HEK293 (cell line): ENCODE data around the gene MYLK2.

Experiments used
- CTCF ChIA-PET: fragments of 350-600 bp; formaldehyde crosslinking; extraction: SDS; loops from one replicate; lab custom pipeline; 2021; ENCODE audit warnings: antibody characterized with exemption; lab: Yijun Ruan, JAX
- POLR2A ChIA-PET: fragments of 300-600 bp; formaldehyde crosslinking; extraction: SDS; loops from one replicate; lab custom pipeline; 2020; ENCODE audit warnings: antibody characterized with exemption, inconsistent platforms; lab: Yijun Ruan, JAX
- H3K27ac ChIP-seq: fragments of 200-500 bp; sonication (Bioruptor generic); 2 replicates; pipeline ENCODE4 v1.5.1; 2014; ENCODE audit warnings: low read depth, low read length, control low read depth, inconsistent platforms; ENCODE audit errors: extremely low read depth
- H3K36me3 ChIP-seq, 2 experiments: fragments of 200-500 bp in 1 of 2; sonication (Bioruptor generic) in 1 of 2; 1 replicate in 1 of 2; 2 replicates in 1 of 2; pipeline ENCODE4 v1.5.1; 2014 to 2017; ENCODE audit warnings: inconsistent platforms in 2 of 2, low read length in 2 of 2; ENCODE audit not compliant: control insufficient read depth in 2 of 2, insufficient read depth in 1 of 2
- H3K4me1 ChIP-seq: fragments of 200-500 bp; sonication (Bioruptor generic); 2 replicates; pipeline ENCODE4 v1.5.1; 2014; ENCODE audit warnings: mild to moderate bottlenecking, low read length, inconsistent platforms; ENCODE audit not compliant: control insufficient read depth, insufficient read depth
- H3K4me3 ChIP-seq: 2 replicates; pipeline ENCODE4 v1.5.1; 2011; ENCODE audit warnings: low read depth, mild to moderate bottlenecking, control low read depth, low read length, moderate library complexity
- H3K9me3 ChIP-seq: fragments of 200-500 bp; sonication (Bioruptor generic); 2 replicates; pipeline ENCODE4 v1.5.1; 2014; ENCODE audit warnings: low read depth, low read length, inconsistent platforms; ENCODE audit not compliant: control insufficient read depth, insufficient read depth
- GFI1B ChIP-seq: fragments of 450-650 bp; formaldehyde crosslinking; IDR thresholded peaks from 2 replicates; pipeline ENCODE4 v1.5.1; 2016; ENCODE audit warnings: missing biosample characterization, missing genetic modification characterization
- MZF1 ChIP-seq: fragments of 450-650 bp; formaldehyde crosslinking; IDR thresholded peaks from 2 replicates; pipeline ENCODE4 v1.5.1; 2017; ENCODE audit warnings: missing biosample characterization, missing genetic modification characterization, borderline replicate concordance
- PRDM2 ChIP-seq: fragments of 450-650 bp; formaldehyde crosslinking; IDR thresholded peaks from 2 replicates; pipeline ENCODE4 v1.5.1; 2016; ENCODE audit warnings: missing biosample characterization, missing genetic modification characterization, borderline replicate concordance
- SETDB1 ChIP-seq: IDR thresholded peaks from one replicate; pipeline ENCODE4 v1.6.1; 2017; ENCODE audit warnings: mild to moderate bottlenecking, low read length, moderate library complexity, mixed read lengths; ENCODE audit not compliant: insufficient read length
- SP3 ChIP-seq: fragments of 450-650 bp; formaldehyde crosslinking; IDR thresholded peaks from 2 replicates; pipeline ENCODE4 v1.5.1; 2016; ENCODE audit warnings: missing biosample characterization, missing genetic modification characterization
- TRIM28 ChIP-seq: IDR thresholded peaks from 2 replicates; pipeline ENCODE4 v1.6.1; 2011; ENCODE audit warnings: low read length, control low read depth, borderline replicate concordance
- TSHZ1 ChIP-seq: fragments of 450-650 bp; formaldehyde crosslinking; IDR thresholded peaks from 2 replicates; pipeline ENCODE4 v1.5.1; 2016; ENCODE audit warnings: missing biosample characterization, missing genetic modification characterization, borderline replicate concordance
- ZFP69B ChIP-seq: fragments of 450-650 bp; formaldehyde crosslinking; IDR thresholded peaks from 2 replicates; pipeline ENCODE4 v1.5.1; 2016; ENCODE audit warnings: missing biosample characterization, missing genetic modification characterization
- ZNF140 ChIP-seq: fragments of 450-650 bp; formaldehyde crosslinking; IDR thresholded peaks from 2 replicates; pipeline ENCODE4 v1.5.1; 2016; ENCODE audit warnings: missing biosample characterization, missing genetic modification characterization
- ZNF155 ChIP-seq: fragments of 450-650 bp; formaldehyde crosslinking; IDR thresholded peaks from 2 replicates; pipeline ENCODE4 v1.5.1; 2016; ENCODE audit warnings: missing biosample characterization, missing genetic modification characterization
- ZNF239 ChIP-seq: fragments of 450-650 bp; formaldehyde crosslinking; IDR thresholded peaks from 2 replicates; pipeline ENCODE4 v1.5.1; 2016; ENCODE audit warnings: missing biosample characterization, missing genetic modification characterization
- ZNF341 ChIP-seq: fragments of 450-650 bp; formaldehyde crosslinking; IDR thresholded peaks from 2 replicates; pipeline ENCODE4; 2016; ENCODE audit warnings: low read depth, missing biosample characterization, missing genetic modification characterization
- ZNF404 ChIP-seq: fragments of 450-650 bp; formaldehyde crosslinking; IDR thresholded peaks from 2 replicates; pipeline ENCODE4 v1.5.1; 2017; ENCODE audit warnings: missing biosample characterization, missing genetic modification characterization
- ZNF561 ChIP-seq: fragments of 450-650 bp; IDR thresholded peaks from 2 replicates; pipeline ENCODE4 v1.5.1; 2018; ENCODE audit warnings: missing biosample characterization, missing genetic modification characterization, borderline replicate concordance
- ZNF629 ChIP-seq: fragments of 450-650 bp; formaldehyde crosslinking; IDR thresholded peaks from 2 replicates; pipeline ENCODE4 v1.5.1; 2017; ENCODE audit warnings: missing biosample characterization, missing genetic modification characterization
- ZNF645 ChIP-seq: fragments of 450-650 bp; formaldehyde crosslinking; IDR thresholded peaks from 2 replicates; pipeline ENCODE4; 2016; ENCODE audit warnings: missing biosample characterization, missing genetic modification characterization
- ZSCAN5A ChIP-seq: fragments of 450-650 bp; formaldehyde crosslinking; IDR thresholded peaks from 2 replicates; pipeline ENCODE4 v1.5.1; 2016; ENCODE audit warnings: missing biosample characterization, missing genetic modification characterization

MYLK2 gene

GRCh38 chr20:31831211-31831610 is 12.1 kb downstream of the MYLK2 start (continued):
- TF ChIP-seq PRDM2 (tag by site-specific recombination) (no peak), ZNF645 (tag by site-specific recombination) (no peak)
- TF ChIP-seq, all 188 proteins: peak for 0

- H3K4me3 ChIP-seq: no peak overlapping the region
- TF ChIP-seq ZNF140 (tag by site-specific recombination) (no peak), ZNF341 (no peak), GFI1B (no peak), TRIM28 (no peak), ZNF629 (tag by site-specific recombination) (no peak), ZNF155 (tag by site-specific recombination) (no peak), ZNF404 (tag by site-specific recombination) (no peak), ZFP69B (tag by site-specific recombination) (no peak), ZSCAN5A (no peak), PRDM2 (tag by site-specific recombination) (no peak), TSHZ1 (no peak), ZNF239 (tag by site-specific recombination) (no peak), ZNF561 (tag by site-specific recombination) (no peak), SETDB1 (no peak), MZF1 (no peak), SP3 (tag by site-specific recombination) (no peak)
- TF ChIP-seq, all 188 proteins: peak for 0
- no peaks in the 10 kb centered on the region for H3K4me1 ChIP-seq
- POLR2A ChIA-PET: no interaction called here
- no peaks in the 10 kb centered on the region for H3K9me3 ChIP-seq
- no peak overlapping the region for H3K27ac ChIP-seq
- no peaks in the 10 kb centered on the region for H3K36me3 ChIP-seq
- CTCF ChIA-PET: interaction anchor here (0.6 to 8.4 kb wide), 4 partner anchors 8 to 15 kb away, joined by 3 to 87 read pairs (median 38); partner anchors contain the start of gene FOXS1
These were observed 12.7 kb downstream of the MYLK2 start for GRCh38 chr20:31831771-31832306.
